ENCODE measurements around the gene LUZP1.

Gene LUZP1

GRCh38 chr1:23116921-23117699, 51.5 kb downstream of the LUZP1 start:
- no peak for DNase-seq (ENCODE audit: low read depth)

DNA sequence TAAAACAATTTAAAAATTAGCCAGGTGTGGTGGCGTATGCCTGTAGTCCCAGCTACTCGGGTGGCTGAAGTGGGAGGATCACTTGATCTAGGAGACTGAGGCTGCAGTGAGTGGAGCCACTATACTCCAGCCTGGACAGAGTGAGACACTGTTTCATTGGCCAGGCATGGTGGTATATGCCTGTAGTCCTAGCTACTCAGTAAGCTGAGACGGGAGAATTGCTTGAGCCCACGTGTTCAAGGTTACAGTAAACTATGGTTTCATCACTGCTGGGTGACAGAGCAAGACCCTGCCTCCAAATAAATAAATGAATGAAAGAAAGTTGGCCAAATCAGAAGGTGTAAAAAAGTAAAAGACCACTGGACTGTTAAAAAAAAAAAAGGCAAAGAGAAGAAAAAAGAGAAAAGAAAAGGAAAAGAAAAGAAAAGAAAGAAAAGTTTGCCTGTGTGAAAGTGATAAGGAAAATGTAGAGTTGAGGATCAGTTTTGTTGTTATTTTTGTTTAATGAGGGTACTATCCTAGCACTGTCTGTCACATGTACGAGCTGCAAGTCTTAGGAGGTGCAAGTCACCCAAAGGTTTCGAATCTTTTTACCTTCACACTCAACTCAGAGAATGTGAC, 52.3 kb downstream of the LUZP1 start:
- DNase-seq (ENCODE audit: low read depth): no peak

DNA sequence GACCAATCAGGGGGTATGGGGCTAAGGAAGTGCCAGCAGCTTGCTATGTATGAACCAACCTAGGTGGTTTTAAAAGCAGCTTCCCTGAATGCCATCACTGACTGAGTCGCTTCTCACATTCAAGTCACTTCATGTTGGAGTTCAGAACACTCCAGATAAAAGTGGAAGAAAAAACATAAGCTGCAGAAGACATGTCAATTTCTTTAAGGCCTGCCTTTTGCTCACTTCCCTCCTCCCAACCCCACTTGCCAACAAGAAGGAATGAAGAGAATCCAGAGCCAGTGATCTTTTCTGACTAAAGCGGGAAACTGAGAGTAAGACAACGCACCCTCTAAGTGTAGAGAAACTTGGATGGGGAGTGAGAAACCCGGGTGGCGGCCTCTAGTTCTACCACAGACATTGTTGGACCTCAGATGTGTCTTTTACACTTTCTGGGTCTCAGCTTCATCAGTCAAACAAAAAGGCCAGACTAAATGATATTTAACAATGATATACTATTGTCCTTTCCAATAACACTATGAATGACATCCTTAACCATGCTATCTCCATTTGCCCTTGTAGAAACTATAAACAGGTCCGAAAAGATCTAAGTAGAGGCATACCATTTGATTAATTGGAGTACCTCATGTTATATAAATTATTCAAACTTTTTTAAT, 54.1 kb downstream of the LUZP1 start:
- DNase-seq (ENCODE audit: low read depth): no peak

DNA sequence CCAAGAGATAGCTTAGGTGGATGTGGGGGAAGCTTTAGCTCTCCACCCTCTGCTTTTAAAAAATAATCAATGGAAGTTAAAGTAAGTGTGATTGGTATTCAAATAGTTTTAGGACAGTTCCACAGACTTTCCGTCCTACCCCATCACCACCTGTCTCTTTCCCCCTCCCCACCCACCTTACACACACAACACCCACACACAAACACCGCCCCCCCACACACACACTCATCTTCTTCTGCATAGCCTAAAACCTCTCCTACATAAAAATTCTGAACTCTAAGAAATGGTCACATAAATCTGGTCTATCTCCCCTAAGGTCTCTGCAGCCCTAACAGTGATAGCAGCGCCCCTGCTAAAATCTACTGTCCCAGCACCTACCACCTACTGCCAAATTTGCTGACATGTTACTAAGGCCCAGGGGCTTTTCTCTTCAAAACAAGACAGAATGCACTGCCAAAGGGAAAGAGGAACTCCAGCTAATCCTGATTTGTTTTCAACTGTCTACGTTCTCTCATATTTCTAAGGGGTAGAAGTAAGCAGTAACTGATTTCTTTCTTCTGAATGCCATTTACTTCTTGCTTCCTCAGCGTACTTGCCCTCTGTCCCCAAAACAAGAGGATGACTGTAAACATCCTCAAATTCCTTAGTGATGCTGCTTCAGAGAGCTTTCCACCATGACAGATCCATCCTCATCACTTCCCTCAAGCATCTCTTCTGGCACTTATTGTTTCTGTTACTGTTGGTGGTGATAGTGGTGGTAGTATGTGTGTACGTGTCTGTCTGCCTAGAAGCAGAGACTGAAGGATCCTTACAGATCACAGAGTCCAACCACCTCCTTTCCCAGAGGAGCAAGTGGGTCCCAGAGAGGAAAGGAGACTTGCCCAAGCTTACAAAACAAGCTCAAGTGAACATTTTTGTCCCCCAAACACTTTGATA, 56.8 kb downstream of the LUZP1 start:
- DNase-seq (ENCODE audit: low read depth): no peak

DNA sequence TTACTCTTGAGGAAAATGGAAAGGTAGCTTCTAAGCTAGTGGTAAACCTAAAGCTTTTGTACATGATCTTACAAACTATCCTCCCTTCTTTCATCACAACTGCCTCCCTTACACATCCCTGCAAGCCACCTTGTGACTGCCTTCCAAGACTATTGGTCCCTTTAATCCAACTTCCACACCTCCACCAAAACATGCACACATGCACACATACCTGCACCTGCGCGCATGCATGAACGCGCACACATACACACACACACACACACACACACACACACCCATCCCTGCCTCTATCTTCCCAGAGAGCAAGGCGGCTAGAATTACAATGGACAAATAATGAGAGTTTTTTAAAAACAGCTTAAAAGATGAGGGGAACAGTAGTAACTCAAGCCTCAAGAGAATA, 58.3 kb downstream of the LUZP1 start:
- DNase-seq (ENCODE audit: low read depth): no peak

GRCh38 chr1:23108918-23109533, 59.6 kb downstream of the LUZP1 start:
- DNase-seq (ENCODE audit: low read depth): no peak

DNA sequence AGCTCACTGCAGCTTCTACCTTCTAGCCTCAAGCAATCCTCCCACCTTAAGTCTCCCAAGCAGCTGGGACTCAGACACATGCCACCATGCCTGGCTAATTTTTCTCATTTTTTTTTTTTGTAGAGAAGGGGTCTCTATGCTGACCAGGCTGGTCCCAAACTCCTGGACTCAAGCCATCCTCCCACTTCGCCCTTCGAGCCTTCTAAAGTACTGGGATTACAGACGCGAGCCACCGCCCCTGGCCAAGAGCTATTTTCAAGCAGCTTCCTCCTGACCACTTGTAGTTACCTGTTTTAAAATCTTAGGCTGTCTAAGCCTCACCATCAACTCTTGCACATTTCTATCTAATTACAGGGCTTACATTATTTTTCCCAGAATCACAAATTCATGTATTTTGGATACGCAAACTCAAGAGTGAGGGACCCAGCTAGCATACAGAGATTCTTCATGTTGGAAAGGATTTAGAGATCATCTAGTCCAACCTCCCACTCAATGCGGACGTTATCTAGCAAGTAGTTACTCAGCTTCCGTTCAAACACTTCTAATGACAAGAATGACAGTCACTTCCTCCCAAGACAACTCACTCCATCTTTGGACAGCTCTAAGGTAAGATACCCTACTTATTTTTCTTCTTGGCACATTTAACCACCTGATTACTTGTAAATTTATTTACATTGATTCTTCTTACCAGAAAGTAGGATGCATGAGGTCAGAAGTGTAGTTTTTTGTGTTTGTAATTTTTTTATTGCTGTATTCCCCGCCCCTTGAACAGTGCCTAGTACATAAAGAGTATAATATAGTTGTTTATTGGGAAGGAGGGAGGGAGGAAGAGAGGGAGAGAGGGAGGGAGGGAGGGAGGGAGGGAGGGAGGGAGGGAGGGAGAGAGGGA, 65.4 kb downstream of the LUZP1 start:
- DNase-seq (ENCODE audit: low read depth): no peak

DNA sequence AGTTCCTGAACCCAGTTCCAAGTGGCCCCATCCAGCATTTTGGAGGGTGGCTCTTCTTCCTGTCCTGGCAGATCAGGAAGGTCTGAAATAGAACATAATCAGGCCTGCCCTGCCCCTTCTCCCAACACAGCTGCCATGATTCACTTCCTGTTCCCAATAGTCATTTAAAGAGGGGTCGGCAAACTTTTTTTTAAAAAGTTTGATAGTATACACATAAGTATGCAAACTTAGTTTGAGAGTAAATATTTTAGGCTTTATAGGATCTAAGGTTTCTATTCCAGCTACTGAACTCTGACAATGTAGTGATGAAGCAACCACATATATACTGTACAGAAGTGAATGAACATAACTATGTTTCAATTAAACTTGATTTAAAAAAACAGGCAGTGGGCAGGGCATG, 66.4 kb downstream of the LUZP1 start:
- DNase-seq (ENCODE audit: low read depth): no peak

- no peak for DNase-seq (ENCODE audit: low read depth)
Measured at GRCh38 chr1:23101887-23102286, 66.8 kb downstream of the LUZP1 start.

DNA sequence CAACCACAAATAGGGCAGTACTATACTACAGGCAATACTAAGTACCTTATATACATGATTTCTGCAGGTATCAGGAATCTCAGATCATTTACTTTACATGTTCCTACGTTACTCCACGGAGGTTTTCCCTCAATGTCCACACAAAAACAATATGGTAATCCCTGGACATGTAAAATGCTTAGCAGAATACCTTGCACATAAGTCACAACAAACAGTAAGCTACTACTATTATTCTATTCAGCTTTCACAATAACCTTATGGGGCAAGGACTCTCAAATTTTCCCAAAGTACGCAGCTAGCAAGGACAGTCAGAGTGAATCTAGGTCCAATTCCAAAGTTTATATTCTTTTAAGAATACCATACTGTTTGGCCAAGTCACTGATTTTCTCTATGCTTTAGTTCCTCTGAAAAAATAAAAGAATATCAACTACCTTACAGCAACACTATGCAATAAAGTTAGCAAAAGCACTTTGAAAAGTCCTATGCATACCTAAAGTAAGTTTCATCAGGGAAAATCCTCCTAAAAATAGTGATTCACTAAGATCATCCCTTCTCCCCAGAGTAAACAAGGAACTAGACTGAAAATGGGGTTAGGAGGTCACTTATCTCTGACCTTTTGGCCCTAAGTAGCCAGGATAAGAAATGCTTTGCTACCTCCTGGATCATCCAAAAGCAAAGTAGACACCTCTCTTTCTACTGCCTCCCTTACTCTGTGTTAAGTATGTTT, 67.4 kb downstream of the LUZP1 start:
- no peak for DNase-seq (ENCODE audit: low read depth)

- DNase-seq (ENCODE audit: low read depth): no peak
Measured at GRCh38 chr1:23100074-23100748, 68.4 kb downstream of the LUZP1 start.

- no peak for DNase-seq (ENCODE audit: low read depth)
Measured at GRCh38 chr1:23099171-23099536, 69.5 kb downstream of the LUZP1 start.

DNA sequence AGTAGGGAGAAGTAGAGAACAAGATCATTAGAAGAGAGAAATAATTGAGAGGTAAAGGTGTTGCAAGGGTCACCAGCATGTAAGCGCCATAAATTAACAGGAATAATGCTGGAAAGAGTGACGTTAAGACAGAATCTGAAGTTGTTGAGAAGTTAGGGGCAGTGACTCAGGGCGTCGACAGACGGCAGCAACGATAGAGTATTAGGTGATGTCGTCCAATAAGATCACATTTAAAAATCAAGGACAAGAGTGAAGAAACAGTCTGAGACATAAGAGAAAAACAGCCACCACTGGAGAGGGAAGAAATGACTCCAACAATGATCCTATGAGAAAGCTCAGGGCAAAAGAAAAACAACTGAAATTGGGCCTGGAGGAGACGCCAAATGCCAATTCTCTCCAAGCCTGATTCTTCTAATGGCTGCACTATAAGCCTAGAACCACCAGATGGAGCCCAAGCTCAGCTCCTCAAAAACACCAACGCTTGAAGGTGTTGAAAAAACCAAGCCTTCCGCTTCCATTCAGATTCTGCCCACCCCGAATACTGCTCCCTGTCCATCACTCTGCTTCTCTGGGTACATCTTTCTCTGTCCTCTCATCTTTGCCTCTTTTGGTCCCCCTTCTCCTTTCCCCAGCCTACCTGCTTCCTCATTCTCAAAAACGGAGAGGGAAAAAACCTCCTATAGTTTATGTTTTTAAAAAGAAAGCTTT, 70.0 kb downstream of the LUZP1 start:
- peak; percentile 34 for DNase-seq (ENCODE audit: low read depth)

DNA sequence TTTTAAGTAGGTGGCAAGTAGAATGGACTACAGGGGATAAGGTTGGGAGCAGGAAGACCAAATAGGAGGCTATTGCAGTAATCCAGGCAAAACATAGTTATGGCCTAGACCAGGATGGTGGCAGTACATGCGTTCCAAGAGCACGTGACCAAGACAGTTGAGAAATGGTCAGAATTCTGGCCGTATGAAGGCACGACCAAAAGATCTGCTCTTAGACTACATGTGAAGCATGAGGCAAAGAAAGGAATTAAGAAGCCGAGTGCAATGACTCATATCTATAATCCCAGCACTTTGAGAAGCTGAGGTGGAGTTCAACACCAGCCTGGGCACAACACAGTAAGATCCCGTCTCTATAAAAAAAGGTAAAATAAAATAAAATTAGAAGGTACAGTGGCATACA, 71.3 kb downstream of the LUZP1 start:
- DNase-seq (ENCODE audit: low read depth): no peak

DNA sequence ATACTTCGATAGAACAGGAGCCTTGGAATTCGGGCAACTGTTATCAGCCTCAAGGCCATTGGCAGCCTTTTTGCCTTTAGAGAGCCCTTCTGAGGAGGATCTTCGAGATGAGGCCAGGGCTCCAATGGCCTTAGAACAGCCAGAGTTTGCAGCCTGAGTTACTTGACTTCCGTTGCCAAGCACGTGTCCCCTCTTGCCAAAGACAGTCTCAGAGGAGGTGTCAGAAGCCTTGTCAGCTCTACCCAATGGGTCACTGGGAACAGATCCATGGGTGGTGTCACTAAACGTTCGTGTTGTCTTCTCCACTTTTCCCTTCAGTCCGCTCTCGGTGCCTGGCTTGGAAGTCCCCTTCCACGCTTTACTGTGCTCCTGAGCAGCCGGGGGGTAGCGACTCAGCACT, 76.2 kb downstream of the LUZP1 start:
- no peak for DNase-seq (ENCODE audit: low read depth)

GRCh38 chr1:23091545-23091944, 77.1 kb downstream of the LUZP1 start:
- no peak for DNase-seq (ENCODE audit: low read depth)

DNA sequence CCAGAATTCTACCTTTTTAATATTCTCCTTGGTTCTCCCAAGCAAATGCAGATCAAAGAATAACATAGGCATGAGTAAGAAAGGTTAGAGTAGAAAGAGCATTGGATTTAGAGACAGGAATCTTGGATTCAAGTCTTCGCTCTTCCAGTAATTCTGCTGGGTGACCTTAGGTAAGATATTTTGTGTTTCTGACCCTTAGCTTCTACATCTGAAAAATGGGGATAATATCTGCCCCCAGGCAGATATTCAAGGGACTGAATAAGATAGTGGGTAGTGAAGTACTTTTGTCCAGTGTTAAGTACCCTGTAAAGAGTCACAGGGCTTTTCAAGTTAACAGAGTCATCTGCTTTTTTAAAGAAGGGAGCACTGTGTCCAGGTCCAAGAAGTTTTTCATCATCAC, 78.6 kb downstream of the LUZP1 start:
- DNase-seq (ENCODE audit: low read depth): no peak

DNA sequence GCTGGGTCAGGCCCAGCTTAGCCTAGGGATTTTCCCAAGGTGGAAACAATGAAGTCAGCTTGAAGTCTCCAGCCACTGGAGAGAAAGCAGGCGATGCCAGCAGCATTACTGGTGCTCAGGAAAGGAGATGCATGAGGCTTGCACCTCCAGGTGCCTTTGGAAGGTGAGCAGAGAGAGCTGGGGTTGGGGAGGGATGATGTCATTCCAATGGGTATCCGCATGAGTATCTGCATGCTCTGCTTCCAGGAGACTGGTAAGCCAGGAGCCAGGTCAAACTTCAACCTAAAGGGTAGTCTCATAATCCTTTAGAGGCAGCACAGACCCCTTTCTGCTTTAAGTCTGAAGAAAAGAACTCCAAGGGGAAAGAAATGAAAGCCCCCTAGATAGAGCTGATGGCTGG, 80.6 kb downstream of the LUZP1 start:
- DNase-seq (ENCODE audit: low read depth): no peak

DNA sequence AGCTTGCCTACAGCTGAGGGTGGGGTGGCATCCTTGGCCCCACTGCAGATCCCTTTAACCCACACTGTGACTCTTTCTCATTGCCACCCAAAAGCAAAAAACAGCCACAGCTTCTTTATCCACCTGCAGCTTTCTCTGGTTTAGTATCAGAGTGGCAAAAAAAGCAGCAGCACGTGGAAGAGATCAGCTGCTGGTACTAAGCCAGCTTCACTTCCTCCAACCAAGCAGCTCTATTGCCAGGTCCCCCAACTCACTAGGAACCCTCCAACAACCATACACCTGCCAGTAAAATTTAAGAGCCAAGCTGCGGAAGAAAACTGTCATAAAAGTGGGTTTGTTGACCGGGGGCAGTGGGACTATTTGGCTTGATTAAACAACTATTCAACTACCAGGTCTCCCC, 83.0 kb downstream of the LUZP1 start:
- no peak for DNase-seq (ENCODE audit: low read depth)
